ENCODE results near the gene JTB.

DNA sequence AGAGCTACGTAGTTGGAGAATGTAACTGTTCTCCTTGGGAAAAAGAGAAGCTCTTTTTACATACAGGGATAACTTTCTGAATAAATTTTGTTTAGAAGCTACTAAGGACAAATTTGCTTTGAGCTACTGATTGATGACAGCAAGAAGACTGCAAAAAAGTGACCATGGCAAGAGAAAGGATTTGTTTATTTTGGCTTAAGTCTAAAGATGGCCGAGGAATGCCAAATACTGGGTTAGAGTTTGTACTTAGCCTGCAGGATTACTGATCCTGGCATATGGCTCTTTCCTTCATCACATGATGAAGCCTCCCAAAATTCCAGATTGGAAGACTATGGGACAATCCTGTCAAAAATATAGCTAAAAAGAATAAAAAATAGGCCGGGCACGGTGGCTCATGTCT lies 41.8 kb upstream of the JTB start:
- TF ChIP-seq POLR2A (IDR thresholded peaks at IDR 0.05) (no peak), POLR2AphosphoS5 (IDR thresholded peaks at IDR 0.05) (no peak), CTCF (IDR thresholded peaks at IDR 0.05) (no peak), EP300 (IDR thresholded peaks at IDR 0.05; ENCODE audit: low read depth) (no peak)

All from transverse colon (tissue), 4 donors.